ENCODE data around the gene JAKMIP3. TPM values are rescaled to one million over a fixed set of nuclear protein-coding genes. Genes with fewer than 3 reads are reported as not detected.

The JAKMIP3 gene
- total and polyA plus RNA-seq, 2 experiments from 2014 or later, result 0.26 to 0.42 TPM

- H3K27me3 ChIP-seq, result no peaks in the 10 kb centered on the region
- TF ChIP-seq CTCF (IDR thresholded peaks at IDR 0.05; ENCODE audit: low read depth, low read length), result no peak
- H3K4me1 ChIP-seq (ENCODE audit: low read depth), result no peaks in the 10 kb centered on the region
- no peaks in the 10 kb centered on the region for H3K9me3 ChIP-seq (ENCODE audit: low read depth)
- no peak for DNase-seq (ENCODE audit: low read depth in 1 of 2, low spot score in 1 of 2)
- H3K4me3 ChIP-seq, result no peak overlapping the region
- no peak overlapping the region for H3K27ac ChIP-seq
- no peaks in the 10 kb centered on the region for H3K36me3 ChIP-seq
Observed at GRCh38 chr10:132114953-132115520, 49.3 kb downstream of the JAKMIP3 start.

Other genes starting within 250 kb of the JAKMIP3 start
- gene PPP2R2D, start 164.9 kb upstream of the JAKMIP3 start, total RNA-seq, result 40.5 and 43.5 TPM in 2 replicates
- 37.3 and 45.0 TPM in 2 replicates for gene PPP2R2D, start 164.9 kb upstream of the JAKMIP3 start, polyA plus RNA-seq
- 1,301 and 1,791 TPM in 2 replicates for gene BNIP3, start 84.0 kb upstream of the JAKMIP3 start, total RNA-seq
- gene BNIP3, start 84.0 kb upstream of the JAKMIP3 start, polyA plus RNA-seq, result 675 and 686 TPM in 2 replicates
- 30.3 and 58.0 TPM in 2 replicates for gene DPYSL4, start 121.0 kb downstream of the JAKMIP3 start, total RNA-seq
- gene DPYSL4, start 121.0 kb downstream of the JAKMIP3 start, polyA plus RNA-seq, result 7.1 and 12.5 TPM in 2 replicates
- 10.4 and 17.5 TPM in 2 replicates for gene STK32C, start 242.0 kb downstream of the JAKMIP3 start, total RNA-seq
- gene STK32C, start 242.0 kb downstream of the JAKMIP3 start, polyA plus RNA-seq, result 23.8 and 28.5 TPM in 2 replicates